NOMO-1 treated with dmso at 0.1 percent for 144 hours (cell line): ENCODE measurements around the gene UBE3D.
"Not testable (repeated sequence)": the region's sequence is repeated elsewhere in the genome, so short reads cannot be mapped to it uniquely, and the experiment has no call there.

ENCODE experiments used
- DNase-seq: peaks from one replicate; lab custom pipeline; 2025; ENCODE audit not compliant: unreplicated experiment; lab: John Stamatoyannopoulos, UW

Gene UBE3D

GRCh38 chr6:83057705-83058321 is 7.8 kb downstream of the UBE3D start:
- DNase-seq: peak; percentile 1

- DNase-seq: no peak
Measured at GRCh38 chr6:83055366-83055964, 10.2 kb downstream of the UBE3D start.

- no peak for DNase-seq
Measured at GRCh38 chr6:83053678-83054077, 12.0 kb downstream of the UBE3D start.

GRCh38 chr6:83051377-83052172 is 14.1 kb downstream of the UBE3D start:
- DNase-seq: no peak

- no peak for DNase-seq
Measured at GRCh38 chr6:83047065-83047754, 18.4 kb downstream of the UBE3D start.

GRCh38 chr6:83044091-83044768 is 21.4 kb downstream of the UBE3D start:
- no peak for DNase-seq

GRCh38 chr6:83042467-83043053 is 23.1 kb downstream of the UBE3D start:
- DNase-seq: no peak

- no peak for DNase-seq
Measured at GRCh38 chr6:83038246-83038645, 27.4 kb downstream of the UBE3D start.

GRCh38 chr6:83031689-83032088 is 34.0 kb downstream of the UBE3D start:
- DNase-seq: no peak

GRCh38 chr6:83019741-83020140 is 45.9 kb downstream of the UBE3D start:
- DNase-seq: no peak

GRCh38 chr6:83011131-83011530 is 54.5 kb downstream of the UBE3D start:
- DNase-seq: not testable (repeated sequence)

- no peak for DNase-seq
Measured at GRCh38 chr6:83008626-83009025, 57.0 kb downstream of the UBE3D start.

- no peak for DNase-seq
Measured at GRCh38 chr6:83006270-83006905, 59.3 kb downstream of the UBE3D start.

GRCh38 chr6:82996156-82996555 is 69.5 kb downstream of the UBE3D start:
- DNase-seq: no peak

GRCh38 chr6:82995066-82995465 is 70.6 kb downstream of the UBE3D start:
- DNase-seq: no peak

GRCh38 chr6:82989736-82990290 is 75.8 kb downstream of the UBE3D start:
- no peak for DNase-seq

GRCh38 chr6:82988930-82989351 is 76.7 kb downstream of the UBE3D start:
- DNase-seq: no peak

- DNase-seq: no peak
Measured at GRCh38 chr6:82987951-82988350, 77.7 kb downstream of the UBE3D start.

GRCh38 chr6:82987416-82987815 is 78.2 kb downstream of the UBE3D start:
- DNase-seq: no peak

GRCh38 chr6:82984720-82985119 is 80.9 kb downstream of the UBE3D start:
- no peak for DNase-seq
